Endothelial cell (in vitro differentiated cells): Measurements from ENCODE around the gene GDF15. TPM values are rescaled to one million over a fixed set of nuclear protein-coding genes. Genes with fewer than 3 reads are reported as not detected.

Experiments used
- DNase-seq: peaks from one replicate; pipeline ENCODE4 v3.0.0; 2021; ENCODE audit warnings: low spot score
- H3K27ac Mint-ChIP-seq: one replicate; pipeline ENCODE4 v1.8.0; 2021; ENCODE audit warnings: mixed read lengths, inconsistent platforms; ENCODE audit not compliant: unreplicated experiment
- H3K27me3 Mint-ChIP-seq: one replicate; pipeline ENCODE4 v1.8.0; 2021; ENCODE audit warnings: mild to moderate bottlenecking, moderate library complexity, mixed read lengths, inconsistent platforms; ENCODE audit not compliant: unreplicated experiment
- H3K36me3 Mint-ChIP-seq: one replicate; pipeline ENCODE4 v1.8.0; 2021; ENCODE audit warnings: mild to moderate bottlenecking, low read depth, mixed read lengths, inconsistent platforms; ENCODE audit not compliant: unreplicated experiment
- H3K4me1 Mint-ChIP-seq: one replicate; pipeline ENCODE4 v1.8.0; 2021; ENCODE audit warnings: mild to moderate bottlenecking, mixed read lengths, inconsistent platforms; ENCODE audit not compliant: unreplicated experiment
- H3K4me3 Mint-ChIP-seq: one replicate; pipeline ENCODE4 v1.8.0; 2021; ENCODE audit warnings: mild to moderate bottlenecking, mixed read lengths, inconsistent platforms; ENCODE audit not compliant: unreplicated experiment
- H3K9me3 Mint-ChIP-seq: one replicate; pipeline ENCODE4 v1.8.0; 2021; ENCODE audit warnings: mixed read lengths, inconsistent platforms; ENCODE audit not compliant: unreplicated experiment
- total RNA-seq: library from RNA; stranded (reverse); fragmentation: NEBNext Ultra II Directional; extraction: Animal tissue kit (Norgen Biotek cat#: 25700); gene quantifications from one replicate; pipeline ENCODE4 v1.2.1, GENCODE V29; 2021; ENCODE audit not compliant: unreplicated experiment
- TF ChIP-seq, protein P1 (sequence below): fragments of 200-600 bp; sonication (generic); IDR thresholded peaks from one replicate; pipeline ENCODE4 v1.5.0; 2021; ENCODE audit warnings: antibody characterized with exemption; ENCODE audit not compliant: unreplicated experiment

The GDF15 gene
- total RNA-seq, 1 donor from 2014 or later, result 1.3 TPM

- Mint-ChIP-seq H3K27me3 (peaks cover 19% of the 10 kb centered on the region), H3K36me3 (no peaks in the 10 kb centered on the region), H3K9me3 (no peaks in the 10 kb centered on the region), H3K4me1 (peaks cover 4% of the 10 kb centered on the region), H3K4me3 (no peak overlapping the region), H3K27ac (no peak overlapping the region)
- DNase-seq, result no peak
- TF ChIP-seq, protein P1, sequence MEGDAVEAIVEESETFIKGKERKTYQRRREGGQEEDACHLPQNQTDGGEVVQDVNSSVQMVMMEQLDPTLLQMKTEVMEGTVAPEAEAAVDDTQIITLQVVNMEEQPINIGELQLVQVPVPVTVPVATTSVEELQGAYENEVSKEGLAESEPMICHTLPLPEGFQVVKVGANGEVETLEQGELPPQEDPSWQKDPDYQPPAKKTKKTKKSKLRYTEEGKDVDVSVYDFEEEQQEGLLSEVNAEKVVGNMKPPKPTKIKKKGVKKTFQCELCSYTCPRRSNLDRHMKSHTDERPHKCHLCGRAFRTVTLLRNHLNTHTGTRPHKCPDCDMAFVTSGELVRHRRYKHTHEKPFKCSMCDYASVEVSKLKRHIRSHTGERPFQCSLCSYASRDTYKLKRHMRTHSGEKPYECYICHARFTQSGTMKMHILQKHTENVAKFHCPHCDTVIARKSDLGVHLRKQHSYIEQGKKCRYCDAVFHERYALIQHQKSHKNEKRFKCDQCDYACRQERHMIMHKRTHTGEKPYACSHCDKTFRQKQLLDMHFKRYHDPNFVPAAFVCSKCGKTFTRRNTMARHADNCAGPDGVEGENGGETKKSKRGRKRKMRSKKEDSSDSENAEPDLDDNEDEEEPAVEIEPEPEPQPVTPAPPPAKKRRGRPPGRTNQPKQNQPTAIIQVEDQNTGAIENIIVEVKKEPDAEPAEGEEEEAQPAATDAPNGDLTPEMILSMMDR, result no peak
These were observed 39.8 kb downstream of the GDF15 start for GRCh38 chr19:18425515-18426415.

DNA sequence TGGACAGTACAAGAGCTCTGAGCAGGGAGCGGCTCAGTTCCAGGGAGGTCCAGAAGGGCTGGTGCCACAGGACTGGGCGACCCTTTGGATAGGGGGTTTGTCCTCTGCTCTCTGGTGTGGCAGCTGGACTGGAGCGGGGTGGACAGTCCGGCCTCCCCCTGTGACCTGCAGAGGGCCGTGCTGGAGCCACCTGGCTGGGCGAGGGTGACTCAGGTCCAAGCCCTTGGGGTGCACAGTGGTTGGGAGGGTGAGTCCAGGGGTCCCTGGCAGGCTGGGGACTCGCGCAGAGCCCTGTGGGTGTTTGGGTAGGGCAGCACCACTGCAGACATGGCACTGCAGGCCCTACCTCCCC, 40.4 kb downstream of the GDF15 start:
- Mint-ChIP-seq H3K4me1 (peaks cover 4% of the 10 kb centered on the region), H3K4me3 (no peak overlapping the region), H3K27me3 (peaks cover 18% of the 10 kb centered on the region), H3K27ac (no peak overlapping the region), H3K36me3 (no peaks in the 10 kb centered on the region), H3K9me3 (no peaks in the 10 kb centered on the region)
- TF ChIP-seq, protein P1, result no peak
- DNase-seq, result no peak

- Mint-ChIP-seq H3K9me3 (no peaks in the 10 kb centered on the region), H3K4me1 (peaks cover 4% of the 10 kb centered on the region), H3K36me3 (no peaks in the 10 kb centered on the region), H3K4me3 (no peak overlapping the region), H3K27me3 (peaks cover 12% of the 10 kb centered on the region), H3K27ac (no peak overlapping the region)
- TF ChIP-seq, protein P1, result no peak
- no peak for DNase-seq
These were observed 41.3 kb downstream of the GDF15 start for GRCh38 chr19:18427080-18427742.

- no peaks in the 10 kb centered on the region for H3K9me3 Mint-ChIP-seq
- peaks cover 10% of the 10 kb centered on the region for H3K27me3 Mint-ChIP-seq
- TF ChIP-seq, protein P1, result no peak
- peaks cover 4% of the 10 kb centered on the region for H3K4me1 Mint-ChIP-seq
- H3K4me3 Mint-ChIP-seq, result no peak overlapping the region
- no peak overlapping the region for H3K27ac Mint-ChIP-seq
- DNase-seq, result no peak
- no peaks in the 10 kb centered on the region for H3K36me3 Mint-ChIP-seq
These were observed 41.8 kb downstream of the GDF15 start for GRCh38 chr19:18427743-18428113.
